SK-N-SH (cell line): ENCODE data around the gene PLOD2. TPM values are rescaled to one million over a fixed set of nuclear protein-coding genes. Genes with fewer than 3 reads are reported as not detected.

Experiments used
- CTCF ChIA-PET: fragments of 300-600, 350-600 bp; formaldehyde crosslinking; extraction: SDS; loops from one replicate; lab custom pipeline; 2021; lab: Yijun Ruan, JAX
- POLR2A ChIA-PET: fragments of 350-600 bp; sonication (Branson Sonifier 250); formaldehyde crosslinking; extraction: SDS; loops from one replicate; lab custom pipeline; 2020; ENCODE audit warnings: antibody characterized with exemption, inconsistent platforms; lab: Yijun Ruan, JAX
- DNase-seq: peaks from one replicate; pipeline ENCODE4 v3.0.0; 2012
- H2AFZ ChIP-seq: fragments of 200-600 bp; sonication (generic); 2 replicates; pipeline ENCODE4 v1.8.1; 2016; ENCODE audit warnings: antibody characterized with exemption, mild to moderate bottlenecking, low read depth
- H3F3A ChIP-seq: fragments of 200-600 bp; sonication (generic); replicated peaks from 2 replicates; pipeline ENCODE3; 2016; ENCODE audit warnings: antibody characterized with exemption, mild to moderate bottlenecking; ENCODE audit not compliant: insufficient read depth
- H3K27ac ChIP-seq, 2 experiments: fragments of 200-500 bp in 1 of 2; fragments of 200-600 bp in 1 of 2; sonication (Bioruptor generic) in 1 of 2; sonication (generic), shearing (Covaris generic) in 1 of 2; 2 replicates each; pipeline versions ENCODE4 v1.5.1 to v1.6.1; 2014 to 2016; ENCODE audit warnings: low read depth in 2 of 2, inconsistent platforms in 1 of 2, low read length in 1 of 2, mild to moderate bottlenecking in 1 of 2, mixed read lengths in 1 of 2
- H3K27me3 ChIP-seq: fragments of 200-600 bp; sonication (generic), shearing (Covaris generic); 2 replicates; pipeline ENCODE4 v1.6.1; 2016; ENCODE audit warnings: mixed run types; ENCODE audit not compliant: insufficient read depth
- H3K36me3 ChIP-seq, 2 experiments: fragments of 200-500 bp in 1 of 2; fragments of 200-600 bp in 1 of 2; sonication (Bioruptor generic) in 1 of 2; sonication (generic) in 1 of 2; replicated peaks in 1 of 2; 2 replicates each; pipeline versions ENCODE3 to v1.5.1; 2014 to 2016; ENCODE audit warnings: low read length in 1 of 2, mild to moderate bottlenecking in 1 of 2; ENCODE audit not compliant: insufficient read depth in 2 of 2, control insufficient read depth in 1 of 2
- H3K4me1 ChIP-seq, 2 experiments: fragments of 200-500 bp in 1 of 2; fragments of 200-600 bp in 1 of 2; sonication (Bioruptor generic) in 1 of 2; sonication (generic), shearing (Covaris generic) in 1 of 2; 2 replicates each; pipeline versions ENCODE4 v1.5.1 to v1.6.1; 2014 to 2016; ENCODE audit warnings: low read depth in 1 of 2, low read length in 1 of 2, mixed run types in 1 of 2; ENCODE audit not compliant: insufficient read depth in 2 of 2, control insufficient read depth in 1 of 2
- H3K4me2 ChIP-seq: fragments of 200-600 bp; sonication (generic), shearing (Covaris generic); 2 replicates; pipeline ENCODE4 v1.6.1; 2017; ENCODE audit warnings: mixed run types
- H3K4me3 ChIP-seq, 2 experiments: fragments of 200-500 bp in 1 of 2; fragments of 200-600 bp in 1 of 2; sonication (Bioruptor generic) in 1 of 2; sonication (generic), shearing (Covaris generic) in 1 of 2; 2 replicates each; pipeline versions ENCODE4 v1.5.1 to v1.8.1; 2014 to 2016; ENCODE audit warnings: low read depth in 2 of 2, inconsistent platforms in 1 of 2, low read length in 1 of 2, mild to moderate bottlenecking in 1 of 2, mixed read lengths in 1 of 2, moderate library complexity in 1 of 2
- H3K79me2 ChIP-seq: fragments of 200-600 bp; sonication (generic); 2 replicates; pipeline ENCODE4 v1.8.1; 2017; ENCODE audit warnings: mild to moderate bottlenecking; ENCODE audit not compliant: insufficient read depth
- H3K9ac ChIP-seq: fragments of 200-600 bp; sonication (generic); 2 replicates; pipeline ENCODE4 v1.6.1; 2017; ENCODE audit warnings: mixed run types
- H3K9me2 ChIP-seq: fragments of 200-600 bp; sonication (generic); 2 replicates; pipeline ENCODE4 v1.6.1; 2017; ENCODE audit warnings: mixed run types
- H3K9me3 ChIP-seq: fragments of 200-600 bp; sonication (generic); 2 replicates; pipeline ENCODE4 v1.6.1; 2017; ENCODE audit warnings: mixed run types, mild to moderate bottlenecking, moderate library complexity
- H4K20me1 ChIP-seq: fragments of 200-600 bp; sonication (generic); 2 replicates; pipeline ENCODE4 v1.6.1; 2017; ENCODE audit warnings: mild to moderate bottlenecking, mixed run types; ENCODE audit not compliant: insufficient read depth
- CTCF ChIP-seq: fragments of 200-600 bp; sonication (generic); IDR thresholded peaks from 2 replicates; pipeline ENCODE4 v1.6.1; 2017; ENCODE audit warnings: antibody characterized with exemption, mild to moderate bottlenecking, moderate library complexity
- ELF1 ChIP-seq: IDR thresholded peaks from 2 replicates; pipeline ENCODE4 v1.4.0; 2012
- IRF3 ChIP-seq: fragments of 150-350 bp; IDR thresholded peaks from 2 replicates; pipeline ENCODE4 v1.6.1; 2016; ENCODE audit warnings: mild to moderate bottlenecking, low read depth, low read length
- NRF1 ChIP-seq: IDR thresholded peaks from 2 replicates; pipeline ENCODE4 v1.6.1; 2012; ENCODE audit warnings: low read depth, mild to moderate bottlenecking, low read length
- PBX3 ChIP-seq: IDR thresholded peaks from 2 replicates; pipeline ENCODE4; 2012
- RAD21 ChIP-seq: IDR thresholded peaks from 2 replicates; pipeline ENCODE4 v1.6.1; 2012; ENCODE audit warnings: mild to moderate bottlenecking, low read length
- TAF1 ChIP-seq: IDR thresholded peaks from 2 replicates; pipeline ENCODE4 v1.6.1; 2012; ENCODE audit warnings: low read depth, mild to moderate bottlenecking, low read length, moderate library complexity, borderline replicate concordance
- TEAD4 ChIP-seq: IDR thresholded peaks from 2 replicates; pipeline ENCODE4 v1.4.0; 2012; ENCODE audit warnings: mild to moderate bottlenecking, borderline replicate concordance; ENCODE audit not compliant: insufficient read depth
- WGBS: methylation state at CpG from one replicate; pipeline ENCODE4 v1.1.6; 2017; ENCODE audit warnings: low lambda C conversion rate; 5-methylcytosine and 5-hydroxymethylcytosine counted together
- polyA plus RNA-seq, 3 experiments: library from polyadenylated mRNA; depleted of rRNA; stranded (reverse); fragments of >200 nt; gene quantifications; 2 replicates each; pipeline ENCODE4 v1.2.3, GENCODE V29; 2012
- TF ChIP-seq, protein P1 (sequence below): IDR thresholded peaks from 2 replicates; pipeline ENCODE4 v1.6.1; 2012; ENCODE audit warnings: mild to moderate bottlenecking, low read depth, low read length, moderate library complexity
- TF ChIP-seq, protein P2 (sequence below): fragments of 150-350 bp; IDR thresholded peaks from 2 replicates; pipeline ENCODE4 v1.6.1; 2017; ENCODE audit warnings: antibody characterized with exemption, low read length, low read depth, borderline replicate concordance
- TF ChIP-seq, protein P3 (sequence below): IDR thresholded peaks from 2 replicates; pipeline ENCODE4 v1.4.0; 2012; ENCODE audit warnings: low read depth, borderline replicate concordance

The PLOD2 gene
- polyA plus RNA-seq, 1 of the 3 experiments (the other 2 are of a cell fraction): 0.58 TPM

GRCh38 chr3:146195030-146195429, 34.0 kb upstream of the PLOD2 start:
- Histone ChIP-seq H3K9ac (no peak overlapping the region), H3K9me2 (no peaks in the 10 kb centered on the region), H3F3A (no peaks in the 10 kb centered on the region), H4K20me1 (no peaks in the 10 kb centered on the region), H3K4me2 (no peak overlapping the region), H2AFZ (no peak overlapping the region), H3K4me3 (no peak overlapping the region), H3K4me1 (no peaks in the 10 kb centered on the region), H3K27ac (no peak overlapping the region), H3K79me2 (no peaks in the 10 kb centered on the region), H3K27me3 (peaks cover 12% of the 10 kb centered on the region; the same call in 1 of the 2 replicates), H3K9me3 (no peaks in the 10 kb centered on the region), H3K36me3 (no peaks in the 10 kb centered on the region)
- 15% methylated on average over 3 of the region's 3 CpGs for WGBS
- ChIA-PET CTCF (interaction anchor here (1.4 kb wide), 1 partner anchor 130 kb away, joined by 3 read pairs; no protein-coding TSS in a partner anchor), POLR2A (no interaction called here)
- TF ChIP-seq, protein P1, sequence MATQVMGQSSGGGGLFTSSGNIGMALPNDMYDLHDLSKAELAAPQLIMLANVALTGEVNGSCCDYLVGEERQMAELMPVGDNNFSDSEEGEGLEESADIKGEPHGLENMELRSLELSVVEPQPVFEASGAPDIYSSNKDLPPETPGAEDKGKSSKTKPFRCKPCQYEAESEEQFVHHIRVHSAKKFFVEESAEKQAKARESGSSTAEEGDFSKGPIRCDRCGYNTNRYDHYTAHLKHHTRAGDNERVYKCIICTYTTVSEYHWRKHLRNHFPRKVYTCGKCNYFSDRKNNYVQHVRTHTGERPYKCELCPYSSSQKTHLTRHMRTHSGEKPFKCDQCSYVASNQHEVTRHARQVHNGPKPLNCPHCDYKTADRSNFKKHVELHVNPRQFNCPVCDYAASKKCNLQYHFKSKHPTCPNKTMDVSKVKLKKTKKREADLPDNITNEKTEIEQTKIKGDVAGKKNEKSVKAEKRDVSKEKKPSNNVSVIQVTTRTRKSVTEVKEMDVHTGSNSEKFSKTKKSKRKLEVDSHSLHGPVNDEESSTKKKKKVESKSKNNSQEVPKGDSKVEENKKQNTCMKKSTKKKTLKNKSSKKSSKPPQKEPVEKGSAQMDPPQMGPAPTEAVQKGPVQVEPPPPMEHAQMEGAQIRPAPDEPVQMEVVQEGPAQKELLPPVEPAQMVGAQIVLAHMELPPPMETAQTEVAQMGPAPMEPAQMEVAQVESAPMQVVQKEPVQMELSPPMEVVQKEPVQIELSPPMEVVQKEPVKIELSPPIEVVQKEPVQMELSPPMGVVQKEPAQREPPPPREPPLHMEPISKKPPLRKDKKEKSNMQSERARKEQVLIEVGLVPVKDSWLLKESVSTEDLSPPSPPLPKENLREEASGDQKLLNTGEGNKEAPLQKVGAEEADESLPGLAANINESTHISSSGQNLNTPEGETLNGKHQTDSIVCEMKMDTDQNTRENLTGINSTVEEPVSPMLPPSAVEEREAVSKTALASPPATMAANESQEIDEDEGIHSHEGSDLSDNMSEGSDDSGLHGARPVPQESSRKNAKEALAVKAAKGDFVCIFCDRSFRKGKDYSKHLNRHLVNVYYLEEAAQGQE: no peak
- TF ChIP-seq, protein P2, sequence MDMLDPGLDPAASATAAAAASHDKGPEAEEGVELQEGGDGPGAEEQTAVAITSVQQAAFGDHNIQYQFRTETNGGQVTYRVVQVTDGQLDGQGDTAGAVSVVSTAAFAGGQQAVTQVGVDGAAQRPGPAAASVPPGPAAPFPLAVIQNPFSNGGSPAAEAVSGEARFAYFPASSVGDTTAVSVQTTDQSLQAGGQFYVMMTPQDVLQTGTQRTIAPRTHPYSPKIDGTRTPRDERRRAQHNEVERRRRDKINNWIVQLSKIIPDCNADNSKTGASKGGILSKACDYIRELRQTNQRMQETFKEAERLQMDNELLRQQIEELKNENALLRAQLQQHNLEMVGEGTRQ: no peak
- TF ChIP-seq RAD21: no peak
- TF ChIP-seq IRF3: no peak
- TF ChIP-seq, protein P3, sequence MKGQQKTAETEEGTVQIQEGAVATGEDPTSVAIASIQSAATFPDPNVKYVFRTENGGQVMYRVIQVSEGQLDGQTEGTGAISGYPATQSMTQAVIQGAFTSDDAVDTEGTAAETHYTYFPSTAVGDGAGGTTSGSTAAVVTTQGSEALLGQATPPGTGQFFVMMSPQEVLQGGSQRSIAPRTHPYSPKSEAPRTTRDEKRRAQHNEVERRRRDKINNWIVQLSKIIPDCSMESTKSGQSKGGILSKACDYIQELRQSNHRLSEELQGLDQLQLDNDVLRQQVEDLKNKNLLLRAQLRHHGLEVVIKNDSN: no peak
- TF ChIP-seq TEAD4: no peak
- no peak for TF ChIP-seq PBX3
- DNase-seq: no peak

DNA sequence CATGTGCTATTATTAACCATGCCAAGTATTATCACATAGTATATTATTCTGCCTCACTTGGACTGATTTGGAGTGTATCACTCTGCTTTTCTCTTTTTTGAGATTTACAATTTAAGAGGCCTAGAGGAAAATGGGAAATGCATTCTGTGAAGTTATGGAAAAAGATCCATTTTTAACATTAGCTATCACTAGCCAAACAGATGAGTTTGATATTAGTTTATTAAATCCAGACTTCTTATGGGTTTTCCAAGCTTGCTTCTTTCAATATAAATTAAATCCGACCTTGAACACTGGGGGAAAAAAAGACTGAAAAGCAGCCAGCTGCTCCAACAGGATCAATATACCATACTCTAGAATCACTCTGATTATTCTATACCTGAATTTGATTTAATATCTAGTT, 30.1 kb upstream of the PLOD2 start:
- H3K79me2 ChIP-seq: no peaks in the 10 kb centered on the region
- H3K9me2 ChIP-seq: no peaks in the 10 kb centered on the region
- H3F3A ChIP-seq: no peaks in the 10 kb centered on the region
- no peaks in the 10 kb centered on the region for H4K20me1 ChIP-seq
- H3K4me3 ChIP-seq: no peak overlapping the region
- TF ChIP-seq IRF3: no peak
- no peak for TF ChIP-seq ELF1
- no peak for TF ChIP-seq TAF1
- TF ChIP-seq NRF1: no peak
- no peak for TF ChIP-seq CTCF
- TF ChIP-seq, all 33 proteins: peak for 0
- no peaks in the 10 kb centered on the region for H3K9me3 ChIP-seq
- no peaks in the 10 kb centered on the region for H3K36me3 ChIP-seq
- POLR2A ChIA-PET: no interaction called here
- CTCF ChIA-PET: interaction anchor here (0.6 to 4.4 kb wide), 4 partner anchors 19 to 308 kb away, joined by 3 to 33 read pairs (median 3); no protein-coding TSS in a partner anchor
- H3K27me3 ChIP-seq: 0 out of 2 replicates have a peak, but pooled peaks cover 5% of the 10 kb centered on the region
- no peak overlapping the region for H3K9ac ChIP-seq
- no peak overlapping the region for H2AFZ ChIP-seq
- no peak overlapping the region for H3K27ac ChIP-seq
- no peaks in the 10 kb centered on the region for H3K4me1 ChIP-seq
- H3K4me2 ChIP-seq: no peak overlapping the region
- DNase-seq: no peak
- 4% methylated on average over 1 of the region's 1 CpG for WGBS
